ENCODE measurements around the gene GMFB. TPM values are rescaled to one million over a fixed set of nuclear protein-coding genes. Genes with fewer than 3 reads are reported as not detected.

GMFB gene
- total RNA-seq, 1 experiment from 2014 or later = 79.2 TPM

- Mint-ChIP-seq H3K27ac (no peak overlapping the region), H3K27me3 (ENCODE audit: low read depth) (no peaks in the 10 kb centered on the region), H3K4me3 (no peak overlapping the region), H3K4me1 (peaks cover under 1 to 1% of the 10 kb centered on the region in 2 experiments; a peak in 2 of 4 replicates), H3K36me3 (ENCODE audit: insufficient read depth in 1 of 3, low read depth in 3 of 3) (no peaks in the 10 kb centered on the region; a peak in 1 of 7 replicates), H3K9me3 (no peaks in the 10 kb centered on the region)
- H3K4me2 ChIP-seq (ENCODE audit: insufficient read depth, insufficient read length, low read length) = no peak overlapping the region
- H3T11ph ChIP-seq (ENCODE audit: low read length) = no peak overlapping the region
- H4K8ac ChIP-seq (replicated peaks; ENCODE audit: insufficient read length, low read depth, low read length) = no peak overlapping the region
- TF ChIP-seq CTCF (conservative IDR thresholded peaks at IDR 0.05) = no peak
- no peak overlapping the region for H4K5ac ChIP-seq (ENCODE audit: insufficient read length, low read depth, low read length)
- no peak overlapping the region for H3K23ac ChIP-seq (ENCODE audit: insufficient read length, low read depth, low read length)
- H2AFZ ChIP-seq (ENCODE audit: low read length) = no peak overlapping the region
- H2BK120ac ChIP-seq (ENCODE audit: low read depth, low read length, poor library complexity, severe bottlenecking) = no peak overlapping the region
- no peak overlapping the region for H3K56ac ChIP-seq (ENCODE audit: insufficient read length, low read depth, low read length)
- H3K4ac ChIP-seq (ENCODE audit: low read depth, low read length) = no peak overlapping the region
- no peak overlapping the region for H3K18ac ChIP-seq (ENCODE audit: insufficient read length, low read depth, low read length)
- no peak overlapping the region for H2BK5ac ChIP-seq (ENCODE audit: insufficient read length, low read length)
- H3K9ac ChIP-seq (ENCODE audit: extremely low read depth, insufficient read length, low read length) = no peak overlapping the region
- H3K14ac ChIP-seq (ENCODE audit: insufficient read depth, low read length) = no peak overlapping the region
- WGBS (ENCODE audit: extremely low coverage, insufficient read length, low lambda C conversion rate) = no CpG with 5 or more reads among the region's 7 CpGs
- H3K79me2 ChIP-seq (ENCODE audit: insufficient read depth, low read length) = no peaks in the 10 kb centered on the region
- H4K91ac ChIP-seq (ENCODE audit: insufficient read length, low read depth, low read length) = no peak overlapping the region
- no peak overlapping the region for H3K27ac ChIP-seq (ENCODE audit: insufficient read length, low read depth, low read length)
- no peak overlapping the region for H2AK5ac ChIP-seq (ENCODE audit: insufficient read length, low read length)
- H3K23me2 ChIP-seq (ENCODE audit: insufficient read length, low read depth, low read length, poor library complexity, severe bottlenecking) = no peaks in the 10 kb centered on the region
- H3K9me3 ChIP-seq (ENCODE audit: control insufficient read depth, low read depth, low read length) = no peaks in the 10 kb centered on the region
- H2BK20ac ChIP-seq (ENCODE audit: low read depth, low read length, poor library complexity, severe bottlenecking) = no peak overlapping the region
- no peak overlapping the region for H2BK12ac ChIP-seq (ENCODE audit: insufficient read length, low read depth, low read length)
- no peak overlapping the region for H2BK15ac ChIP-seq (ENCODE audit: low read depth, low read length)
- no peaks in the 10 kb centered on the region for H4K20me1 ChIP-seq (ENCODE audit: control insufficient read depth, insufficient read depth, insufficient read length)
- no peak for DNase-seq
- H3K4me1 ChIP-seq (ENCODE audit: insufficient read depth, low read length) = no peaks in the 10 kb centered on the region
- H3K27me3 ChIP-seq (ENCODE audit: insufficient read depth, low read length) = no peaks in the 10 kb centered on the region
- no peaks in the 10 kb centered on the region for H3K79me1 ChIP-seq (ENCODE audit: insufficient read depth, low read depth, low read length, poor library complexity, severe bottlenecking)
Observed at GRCh38 chr14:54498579-54498978, 9.8 kb upstream of the GMFB start.
